Esophagus squamous epithelium (tissue), 4 donors: ENCODE data around the gene CDC42BPG.

Experiments
- CTCF ChIP-seq, 6 experiments: fragments of 450-650 bp in 4 of 6; fragments of 200-600 bp in 2 of 6; sonication (generic) in 2 of 6; IDR thresholded peaks; one replicate each; pipeline ENCODE4 v1.5.1; 2016 to 2019; ENCODE audit warnings: antibody characterized with exemption in 6 of 6, mild to moderate bottlenecking in 4 of 6, moderate library complexity in 4 of 6
- POLR2A ChIP-seq, 4 donors: fragments of 450-650 bp; IDR thresholded peaks; one replicate each; pipeline ENCODE4 v1.6.1; 2017; ENCODE audit warnings: antibody characterized with exemption in 4 of 4, mild to moderate bottlenecking in 4 of 4, moderate library complexity in 3 of 4

- TF ChIP-seq POLR2A (IDR thresholded peaks at IDR 0.05) (no peak), CTCF (IDR thresholded peaks at IDR 0.05) (no peak)
Observed at GRCh38 chr11:64857485-64857884, 13.0 kb upstream of the CDC42BPG start.
